Measurements from ENCODE around the gene LCMT1. TPM values are rescaled to one million over a fixed set of nuclear protein-coding genes. Genes with fewer than 3 reads are reported as not detected.

The LCMT1 gene
- polyA plus RNA-seq, 3 donors = 27.2 to 34.2 (median 33.1) TPM

- no peaks in the 10 kb centered on the region for H3K9me3 Mint-ChIP-seq
- Histone ChIP-seq H3K4me3 (replicated peaks in 1 of 3; ENCODE audit: low read depth in 2 of 3, low read length in 3 of 3) (no peak overlapping the region), H2AFZ (ENCODE audit: insufficient read depth, low read depth, low read length, poor library complexity, severe bottlenecking) (no peak overlapping the region), H3K4me1 (ENCODE audit: control insufficient read depth in 1 of 2, insufficient read depth in 2 of 2, low read length in 2 of 2) (peaks cover 14 to 17% of the 10 kb centered on the region in 2 donors), H3K36me3 (replicated peaks in 1 of 2; ENCODE audit: control insufficient read depth in 1 of 2, insufficient read depth in 2 of 2, low read length in 2 of 2) (peaks cover 14 to 78% of the 10 kb centered on the region in 2 donors), H3K27me3 (ENCODE audit: control insufficient read depth in 2 of 2, insufficient read depth in 2 of 2, low read length in 2 of 2) (no peaks in the 10 kb centered on the region), H4K20me1 (ENCODE audit: insufficient read depth, low read length) (no peaks in the 10 kb centered on the region), H3K4me2 (replicated peaks; ENCODE audit: extremely low read depth, low read length, poor library complexity, severe bottlenecking) (no peak overlapping the region), H3K9ac (ENCODE audit: insufficient read depth, low read length, poor library complexity, severe bottlenecking) (peak overlapping the region; percentile 9), H3K27ac (ENCODE audit: low read depth in 1 of 2, low read length in 2 of 2) (peak overlapping the region; percentile 27 to 65), H3K9me3 (replicated peaks in 1 of 2; ENCODE audit: control insufficient read depth in 1 of 2, insufficient read depth in 1 of 2, low read length in 2 of 2) (no peaks in the 10 kb centered on the region), H3K79me2 (ENCODE audit: insufficient read depth, low read length) (no peaks in the 10 kb centered on the region)
- peak overlapping the region in 6 of 7 donors; percentile 2 to 86 (median 41) for H3K27ac Mint-ChIP-seq
- intact Hi-C loops (cut with micrococcal nuclease) = no loop called here
- no peak overlapping the region for H3K4me3 Mint-ChIP-seq
- peaks cover 0 to 4% (median 2%) of the 10 kb centered on the region in 3 donors for H3K27me3 Mint-ChIP-seq (ENCODE audit: low read depth in 3 of 3)
- peak in 2 of 3 donors; percentile 25 to 42 for DNase-seq
- peaks cover 56 to 83% of the 10 kb centered on the region in 2 donors for H3K36me3 Mint-ChIP-seq
- WGBS (ENCODE audit: insufficient coverage) = no CpG with 5 or more reads among the region's 4 CpGs
- TF ChIP-seq, protein P1, sequence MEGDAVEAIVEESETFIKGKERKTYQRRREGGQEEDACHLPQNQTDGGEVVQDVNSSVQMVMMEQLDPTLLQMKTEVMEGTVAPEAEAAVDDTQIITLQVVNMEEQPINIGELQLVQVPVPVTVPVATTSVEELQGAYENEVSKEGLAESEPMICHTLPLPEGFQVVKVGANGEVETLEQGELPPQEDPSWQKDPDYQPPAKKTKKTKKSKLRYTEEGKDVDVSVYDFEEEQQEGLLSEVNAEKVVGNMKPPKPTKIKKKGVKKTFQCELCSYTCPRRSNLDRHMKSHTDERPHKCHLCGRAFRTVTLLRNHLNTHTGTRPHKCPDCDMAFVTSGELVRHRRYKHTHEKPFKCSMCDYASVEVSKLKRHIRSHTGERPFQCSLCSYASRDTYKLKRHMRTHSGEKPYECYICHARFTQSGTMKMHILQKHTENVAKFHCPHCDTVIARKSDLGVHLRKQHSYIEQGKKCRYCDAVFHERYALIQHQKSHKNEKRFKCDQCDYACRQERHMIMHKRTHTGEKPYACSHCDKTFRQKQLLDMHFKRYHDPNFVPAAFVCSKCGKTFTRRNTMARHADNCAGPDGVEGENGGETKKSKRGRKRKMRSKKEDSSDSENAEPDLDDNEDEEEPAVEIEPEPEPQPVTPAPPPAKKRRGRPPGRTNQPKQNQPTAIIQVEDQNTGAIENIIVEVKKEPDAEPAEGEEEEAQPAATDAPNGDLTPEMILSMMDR (IDR thresholded peaks at IDR 0.05) = no peak
- H3K4me1 Mint-ChIP-seq = peaks cover 11% of the 10 kb centered on the region
These were observed 22.7 kb downstream of the LCMT1 start for GRCh38 chr16:25134166-25134700.

DNA sequence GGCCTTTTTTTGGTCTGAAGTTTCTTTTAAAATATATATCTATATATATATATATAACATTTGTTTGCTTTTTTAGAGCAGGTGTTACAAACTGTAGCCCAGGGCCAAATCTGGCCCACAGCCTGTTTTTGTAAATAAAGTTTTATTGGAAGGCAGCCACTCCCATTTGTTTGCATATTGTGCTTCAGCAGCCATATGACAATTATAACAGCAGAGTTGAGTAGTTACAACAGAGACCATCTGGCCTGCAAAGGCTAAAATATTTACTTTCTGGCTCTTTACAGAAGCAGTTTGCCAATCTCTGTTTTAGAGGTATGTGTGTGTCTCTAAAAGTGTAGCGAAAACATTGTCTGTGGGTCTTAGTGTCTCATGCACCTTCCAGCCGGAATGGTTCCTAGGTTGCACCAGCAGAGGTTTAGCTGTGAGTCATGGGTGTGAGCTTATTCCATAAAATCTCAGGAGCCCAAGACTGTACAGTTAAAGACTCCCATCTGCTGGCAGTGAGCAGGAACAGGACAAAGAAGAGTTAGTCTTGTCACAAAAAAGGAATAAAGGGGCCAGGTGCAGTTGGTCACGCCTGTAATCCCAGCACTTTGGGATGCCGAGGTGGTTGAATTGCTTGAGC is 23.8 kb downstream of the LCMT1 start:
- peaks cover 11% of the 10 kb centered on the region for H3K4me1 Mint-ChIP-seq

More for the DNA sequence above, 23.8 kb downstream of the LCMT1 start:
- H3K27ac Mint-ChIP-seq = no peak overlapping the region
- intact Hi-C loops (cut with micrococcal nuclease) = no loop called here
- Histone ChIP-seq H3K9me3 (replicated peaks in 1 of 2; ENCODE audit: control insufficient read depth in 1 of 2, insufficient read depth in 1 of 2, low read length in 2 of 2) (no peaks in the 10 kb centered on the region), H3K4me3 (replicated peaks in 1 of 3; ENCODE audit: low read depth in 2 of 3, low read length in 3 of 3) (no peak overlapping the region), H2AFZ (ENCODE audit: insufficient read depth, low read depth, low read length, poor library complexity, severe bottlenecking) (no peak overlapping the region), H3K9ac (ENCODE audit: insufficient read depth, low read length, poor library complexity, severe bottlenecking) (no peak overlapping the region), H3K27ac (ENCODE audit: low read depth in 1 of 2, low read length in 2 of 2) (no peak overlapping the region), H3K4me2 (replicated peaks; ENCODE audit: extremely low read depth, low read length, poor library complexity, severe bottlenecking) (no peak overlapping the region), H4K20me1 (ENCODE audit: insufficient read depth, low read length) (no peaks in the 10 kb centered on the region), H3K36me3 (replicated peaks in 1 of 2; ENCODE audit: control insufficient read depth in 1 of 2, insufficient read depth in 2 of 2, low read length in 2 of 2) (peaks cover 26 to 82% of the 10 kb centered on the region in 2 donors), H3K4me1 (ENCODE audit: control insufficient read depth in 1 of 2, insufficient read depth in 2 of 2, low read length in 2 of 2) (peaks cover 14 to 17% of the 10 kb centered on the region in 2 donors), H3K27me3 (ENCODE audit: control insufficient read depth in 2 of 2, insufficient read depth in 2 of 2, low read length in 2 of 2) (no peaks in the 10 kb centered on the region), H3K79me2 (ENCODE audit: insufficient read depth, low read length) (no peaks in the 10 kb centered on the region)
- no peak for DNase-seq
- WGBS (ENCODE audit: insufficient coverage) = 100% methylated on average over 1 of the region's 4 CpGs
- H3K36me3 Mint-ChIP-seq = peaks cover 60 to 81% of the 10 kb centered on the region in 2 donors
- H3K27me3 Mint-ChIP-seq (ENCODE audit: low read depth in 3 of 3) = peaks cover 0 to 4% (median 0%) of the 10 kb centered on the region in 3 donors
- TF ChIP-seq, protein P1 (IDR thresholded peaks at IDR 0.05) = no peak
- H3K4me3 Mint-ChIP-seq = no peak overlapping the region
- no peaks in the 10 kb centered on the region for H3K9me3 Mint-ChIP-seq

Data from CD14-positive monocyte (primary cell).